Neural cell (in vitro differentiated cells): ENCODE measurements around the gene ZBTB32. TPM values are rescaled to one million over a fixed set of nuclear protein-coding genes. Genes with fewer than 3 reads are reported as not detected.

Experiments
- H2AFZ ChIP-seq: fragments of 200-600, 300-800 bp; sonication (generic), shearing (Covaris generic); 2 replicates; pipeline ENCODE4 v1.6.0; 2014; ENCODE audit warnings: low read depth, mild to moderate bottlenecking, antibody characterized with exemption, low read length, moderate library complexity
- H3F3A ChIP-seq: fragments of 200-600 bp; shearing (Covaris generic); 2 replicates; pipeline ENCODE4 v1.6.1; 2016; ENCODE audit warnings: mild to moderate bottlenecking, moderate library complexity, mixed read lengths, antibody characterized with exemption, low read length; ENCODE audit not compliant: insufficient read depth, poor library complexity, severe bottlenecking
- H3K27ac ChIP-seq: fragments of 200-600, 300-800 bp; sonication (generic), shearing (Covaris generic); 2 replicates; pipeline ENCODE4 v1.5.1; 2014; ENCODE audit warnings: mild to moderate bottlenecking, low read length, moderate library complexity
- H3K27me3 ChIP-seq: fragments of 300-800, 200-600 bp; sonication (generic), shearing (Covaris generic); 2 replicates; pipeline ENCODE4 v1.6.0; 2014; ENCODE audit warnings: mild to moderate bottlenecking, low read depth, low read length, moderate library complexity; ENCODE audit not compliant: insufficient read depth
- H3K36me3 ChIP-seq: fragments of 300-800, 200-600 bp; sonication (generic), shearing (Covaris generic); 2 replicates; pipeline ENCODE4 v1.5.1; 2014; ENCODE audit warnings: mild to moderate bottlenecking, antibody characterized with exemption, low read length, moderate library complexity; ENCODE audit not compliant: insufficient read depth
- H3K4me2 ChIP-seq: fragments of 300-800, 200-600 bp; sonication (generic), shearing (Covaris generic); 2 replicates; pipeline ENCODE4 v1.6.0; 2014; ENCODE audit warnings: mild to moderate bottlenecking, low read length
- H3K4me3 ChIP-seq: fragments of 300-800, 200-600 bp; sonication (generic), shearing (Covaris generic); 2 replicates; pipeline ENCODE4 v1.5.1; 2014; ENCODE audit warnings: mild to moderate bottlenecking, low read length, moderate library complexity
- H3K79me2 ChIP-seq: fragments of 200-600 bp; shearing (Covaris generic); replicated peaks from 2 replicates; pipeline ENCODE4 v1.6.0; 2014; ENCODE audit warnings: mild to moderate bottlenecking, low read length, moderate library complexity; ENCODE audit not compliant: insufficient read depth
- H3K9ac ChIP-seq: fragments of 300-800, 200-600 bp; sonication (generic), shearing (Covaris generic); 2 replicates; pipeline ENCODE4 v1.6.1; 2016; ENCODE audit warnings: mild to moderate bottlenecking, low read length, mixed read lengths
- H3K9me2 ChIP-seq: fragments of 200-600 bp; shearing (Covaris generic); 2 replicates; pipeline ENCODE4 v1.6.1; 2016; ENCODE audit warnings: mild to moderate bottlenecking, low read length, mixed read lengths; ENCODE audit not compliant: insufficient read depth
- H3K9me3 ChIP-seq: fragments of 200-600, 300-800 bp; sonication (generic), shearing (Covaris generic); 2 replicates; pipeline ENCODE4 v1.6.1; 2016; ENCODE audit warnings: mild to moderate bottlenecking, mixed run types, low read length, moderate library complexity, mixed read lengths
- H4K20me1 ChIP-seq: fragments of 200-600 bp; shearing (Covaris generic); 2 replicates; pipeline ENCODE4 v1.6.1; 2016; ENCODE audit warnings: mild to moderate bottlenecking, mixed run types; ENCODE audit not compliant: insufficient read depth
- CTCF ChIP-seq: fragments of 450-650 bp; IDR thresholded peaks from 2 replicates; pipeline ENCODE4 v1.5.1; 2014; ENCODE audit warnings: antibody characterized with exemption, mild to moderate bottlenecking, moderate library complexity; ENCODE audit not compliant: poor library complexity, severe bottlenecking
- EP300 ChIP-seq: fragments of 450-650 bp; conservative IDR thresholded peaks from 2 replicates; pipeline ENCODE4 v1.6.1; 2014; ENCODE audit warnings: antibody characterized with exemption, mild to moderate bottlenecking, moderate library complexity; ENCODE audit not compliant: poor library complexity, severe bottlenecking
- EZH2 ChIP-seq: fragments of 200-600, 300-800 bp; shearing (Covaris generic), sonication (generic); IDR thresholded peaks from 2 replicates; pipeline ENCODE4 v1.6.1; 2014; ENCODE audit warnings: antibody characterized with exemption, low read length, borderline replicate concordance, mild to moderate bottlenecking; ENCODE audit not compliant: insufficient read depth, poor library complexity, severe bottlenecking
- MXI1 ChIP-seq: fragments of 450-650 bp; conservative IDR thresholded peaks from 2 replicates; pipeline ENCODE4 v1.6.1; 2014; ENCODE audit warnings: antibody characterized with exemption, mild to moderate bottlenecking; ENCODE audit not compliant: poor library complexity, severe bottlenecking
- POLR2AphosphoS5 ChIP-seq: IDR thresholded peaks from 2 replicates; pipeline ENCODE4 v1.6.1; 2012
- RAD21 ChIP-seq: fragments of 450-650 bp; conservative IDR thresholded peaks from 2 replicates; pipeline ENCODE4 v1.6.1; 2014; ENCODE audit warnings: antibody characterized with exemption, mild to moderate bottlenecking, moderate library complexity
- REST ChIP-seq: IDR thresholded peaks from 2 replicates; pipeline ENCODE4 v1.6.1; 2012; ENCODE audit warnings: borderline replicate concordance
- SMC3 ChIP-seq: fragments of 450-650 bp; conservative IDR thresholded peaks from 2 replicates; pipeline ENCODE4 v1.6.1; 2014; ENCODE audit warnings: antibody characterized with exemption, mild to moderate bottlenecking, moderate library complexity; ENCODE audit not compliant: poor library complexity
- TAF1 ChIP-seq: IDR thresholded peaks from 2 replicates; pipeline ENCODE4 v1.6.1; 2012; ENCODE audit warnings: low read depth
- polyA plus RNA-seq: library from polyadenylated mRNA; depleted of rRNA; stranded (reverse); fragments of >200 nt; gene quantifications from 2 replicates; pipeline ENCODE4 v1.2.3, GENCODE V29; 2014

Gene ZBTB32
- polyA plus RNA-seq, 1 donor from 2014 or later: not detected

- no peaks in the 10 kb centered on the region for H4K20me1 ChIP-seq
- no peak overlapping the region for H3K4me2 ChIP-seq
- H3K4me3 ChIP-seq: no peak overlapping the region
- H3F3A ChIP-seq: no peaks in the 10 kb centered on the region
- no peaks in the 10 kb centered on the region for H3K27me3 ChIP-seq
- no peaks in the 10 kb centered on the region for H3K36me3 ChIP-seq
- TF ChIP-seq SMC3: no peak
- TF ChIP-seq CTCF: no peak
- H3K27ac ChIP-seq: no peak overlapping the region
- no peaks in the 10 kb centered on the region for H3K9me2 ChIP-seq
- H3K9me3 ChIP-seq: no peaks in the 10 kb centered on the region
- no peaks in the 10 kb centered on the region for H3K79me2 ChIP-seq
- H3K9ac ChIP-seq: no peak overlapping the region
- no peak overlapping the region for H2AFZ ChIP-seq
These were observed 1.0 kb upstream of the ZBTB32 start for GRCh38 chr19:35703343-35703742.

- Histone ChIP-seq H3K36me3 (no peaks in the 10 kb centered on the region), H3K4me2 (no peak overlapping the region), H3K4me3 (no peak overlapping the region), H3K9me3 (no peaks in the 10 kb centered on the region), H3K9me2 (no peaks in the 10 kb centered on the region), H3K9ac (no peak overlapping the region), H3F3A (no peaks in the 10 kb centered on the region), H3K79me2 (no peaks in the 10 kb centered on the region), H3K27ac (no peak overlapping the region), H3K27me3 (no peaks in the 10 kb centered on the region), H2AFZ (no peak overlapping the region), H4K20me1 (no peaks in the 10 kb centered on the region)
- TF ChIP-seq CTCF (no peak), POLR2AphosphoS5 (no peak), EP300 (no peak), SMC3 (no peak), RAD21 (no peak)
These were observed 4.0 kb downstream of the ZBTB32 start for GRCh38 chr19:35708391-35708790.

- Histone ChIP-seq H3K27ac (no peak overlapping the region), H3K9me2 (no peaks in the 10 kb centered on the region), H3K4me2 (no peak overlapping the region), H3K9me3 (no peaks in the 10 kb centered on the region), H2AFZ (no peak overlapping the region), H3F3A (no peaks in the 10 kb centered on the region), H3K9ac (no peak overlapping the region), H3K4me3 (no peak overlapping the region), H4K20me1 (no peaks in the 10 kb centered on the region), H3K27me3 (no peaks in the 10 kb centered on the region), H3K36me3 (no peaks in the 10 kb centered on the region), H3K79me2 (no peaks in the 10 kb centered on the region)
- no peak for TF ChIP-seq EZH2
- no peak for TF ChIP-seq SMC3
- TF ChIP-seq RAD21: no peak
- no peak for TF ChIP-seq CTCF
- TF ChIP-seq EP300: no peak
- no peak for TF ChIP-seq POLR2AphosphoS5
- no peak for TF ChIP-seq TAF1
- no peak for TF ChIP-seq REST
- TF ChIP-seq MXI1: no peak
These were observed 6.7 kb downstream of the ZBTB32 start for GRCh38 chr19:35710784-35711723.
